ENCODE results near the gene PARD3.

DNA sequence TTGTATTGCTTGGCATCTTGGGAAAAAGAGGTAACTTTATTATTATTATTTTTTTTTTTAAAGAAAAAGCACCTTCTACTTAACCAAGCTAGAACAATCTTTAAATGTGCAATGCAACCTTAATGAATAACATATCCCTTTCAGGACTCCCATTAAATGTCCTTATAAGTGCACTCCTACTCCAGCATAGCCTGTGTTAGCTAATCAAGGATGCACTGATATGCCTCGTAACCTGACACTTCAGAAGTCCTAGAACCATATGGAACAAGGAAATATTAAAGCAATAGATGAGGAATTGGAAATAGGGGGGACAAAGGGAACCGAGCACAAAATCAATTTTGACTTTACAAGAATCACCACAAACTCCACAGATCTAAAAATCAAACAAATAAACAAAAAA is 522.4 kb downstream of the PARD3 start:
- TF ChIP-seq, protein P1, sequence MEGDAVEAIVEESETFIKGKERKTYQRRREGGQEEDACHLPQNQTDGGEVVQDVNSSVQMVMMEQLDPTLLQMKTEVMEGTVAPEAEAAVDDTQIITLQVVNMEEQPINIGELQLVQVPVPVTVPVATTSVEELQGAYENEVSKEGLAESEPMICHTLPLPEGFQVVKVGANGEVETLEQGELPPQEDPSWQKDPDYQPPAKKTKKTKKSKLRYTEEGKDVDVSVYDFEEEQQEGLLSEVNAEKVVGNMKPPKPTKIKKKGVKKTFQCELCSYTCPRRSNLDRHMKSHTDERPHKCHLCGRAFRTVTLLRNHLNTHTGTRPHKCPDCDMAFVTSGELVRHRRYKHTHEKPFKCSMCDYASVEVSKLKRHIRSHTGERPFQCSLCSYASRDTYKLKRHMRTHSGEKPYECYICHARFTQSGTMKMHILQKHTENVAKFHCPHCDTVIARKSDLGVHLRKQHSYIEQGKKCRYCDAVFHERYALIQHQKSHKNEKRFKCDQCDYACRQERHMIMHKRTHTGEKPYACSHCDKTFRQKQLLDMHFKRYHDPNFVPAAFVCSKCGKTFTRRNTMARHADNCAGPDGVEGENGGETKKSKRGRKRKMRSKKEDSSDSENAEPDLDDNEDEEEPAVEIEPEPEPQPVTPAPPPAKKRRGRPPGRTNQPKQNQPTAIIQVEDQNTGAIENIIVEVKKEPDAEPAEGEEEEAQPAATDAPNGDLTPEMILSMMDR (conservative IDR thresholded peaks at IDR 0.05 in 1 of 2, IDR thresholded peaks at IDR 0.05 in 1 of 2; ENCODE audit: low read depth in 1 of 2, low read length in 2 of 2): no peak
- TF ChIP-seq EZH2 (IDR thresholded peaks at IDR 0.05; ENCODE audit: low read length, missing control alignments): no peak

Measured in fibroblast of lung (primary cell).